AG04450 (cell line): Measurements from ENCODE around the gene AKR1C2. TPM values are rescaled to one million over a fixed set of nuclear protein-coding genes. Genes with fewer than 3 reads are reported as not detected.
"Not testable (repeated sequence)": the region's sequence is repeated elsewhere in the genome, so short reads cannot be mapped to it uniquely, and the experiment has no call there.

Source experiments
- CTCF ChIA-PET: fragments of 300-600, 350-600 bp; formaldehyde crosslinking; extraction: SDS; loops from one replicate; lab custom pipeline; 2022; ENCODE audit warnings: antibody characterized with exemption, inconsistent platforms; lab: Charles Lee
- POLR2A ChIA-PET: fragments of 350-600 bp; formaldehyde crosslinking; extraction: SDS; loops from one replicate; lab custom pipeline; 2021; ENCODE audit warnings: antibody characterized with exemption, inconsistent platforms; lab: Yijun Ruan, JAX
- DNase-seq: peaks from one replicate; pipeline ENCODE4 v3.0.0-alpha.2; 2011; ENCODE audit warnings: low read depth, low spot score
- H3K27ac ChIP-seq: one replicate; pipeline ENCODE4 v1.5.1; 2012; ENCODE audit warnings: low read depth, low read length, control low read depth
- H3K27me3 ChIP-seq: one replicate; pipeline ENCODE4 v1.6.0; 2012; ENCODE audit warnings: low read length; ENCODE audit not compliant: control insufficient read depth, insufficient read depth
- H3K4me3 ChIP-seq: 2 replicates; pipeline ENCODE4 v1.5.1; 2011; ENCODE audit warnings: mild to moderate bottlenecking, low read depth, low read length, control low read depth
- H3K9me3 ChIP-seq: 2 replicates; pipeline ENCODE4 v1.5.1; 2012; ENCODE audit warnings: low read length; ENCODE audit not compliant: control insufficient read depth, insufficient read depth
- CTCF ChIP-seq: IDR thresholded peaks from 2 replicates; pipeline ENCODE4 v1.5.1; 2011; ENCODE audit warnings: low read depth, low read length, control low read depth, inconsistent platforms
- polyA plus RNA-seq: library from polyadenylated mRNA; depleted of rRNA; stranded (reverse); fragments of >200 nt; gene quantifications from 2 replicates; pipeline ENCODE4 v1.2.3, GENCODE V29; 2011

The AKR1C2 gene
- polyA plus RNA-seq, 1 experiment: 16.3 TPM

GRCh38 chr10:5008857-5009548 lies 5.3 kb upstream of the AKR1C2 start:
- H3K27me3 ChIP-seq, H3K9me3 ChIP-seq, H3K27ac ChIP-seq, H3K4me3 ChIP-seq, DNase-seq, POLR2A ChIA-PET, CTCF ChIA-PET: not testable (repeated sequence)

GRCh38 chr10:5004501-5004900 lies 844 bp upstream of the AKR1C2 start:
- H3K4me3 ChIP-seq, H3K9me3 ChIP-seq, H3K27ac ChIP-seq, H3K27me3 ChIP-seq, DNase-seq, CTCF ChIA-PET, POLR2A ChIA-PET: not testable (repeated sequence)

- H3K27me3 ChIP-seq, H3K4me3 ChIP-seq, H3K27ac ChIP-seq, H3K9me3 ChIP-seq, POLR2A ChIA-PET, DNase-seq: not testable (repeated sequence)
- CTCF ChIA-PET: interaction anchor here (0.7 kb wide), 1 partner anchor 154 kb away, joined by 3 read pairs; no protein-coding TSS in a partner anchor
These were observed 351 bp upstream of the AKR1C2 start for GRCh38 chr10:5004030-5004385.

- TF ChIP-seq CTCF: no peak
- CTCF ChIA-PET: interaction anchor here (0.6 to 1.3 kb wide), 3 partner anchors 21 to 95 kb away, joined by 3 to 4 read pairs (median 3); no protein-coding TSS in a partner anchor
- Histone ChIP-seq H3K9me3 (no peaks in the 10 kb centered on the region), H3K27me3 (no peaks in the 10 kb centered on the region), H3K4me3 (no peak overlapping the region), H3K27ac (no peak overlapping the region)
- DNase-seq: no peak
- POLR2A ChIA-PET: no interaction called here
These were observed 1.5 kb downstream of the AKR1C2 start for GRCh38 chr10:5002013-5002727.

GRCh38 chr10:4998671-4999070 lies 5.0 kb downstream of the AKR1C2 start:
- POLR2A ChIA-PET: no interaction called here
- no peak overlapping the region for H3K4me3 ChIP-seq
- CTCF ChIA-PET: no interaction called here
- no peak for DNase-seq
- H3K27ac ChIP-seq: no peak overlapping the region
- no peaks in the 10 kb centered on the region for H3K27me3 ChIP-seq
- TF ChIP-seq CTCF: no peak
- H3K9me3 ChIP-seq: no peaks in the 10 kb centered on the region

GRCh38 chr10:4994260-4994659 lies 9.4 kb downstream of the AKR1C2 start:
- POLR2A ChIA-PET, DNase-seq, CTCF ChIA-PET, H3K4me3 ChIP-seq, H3K27ac ChIP-seq, H3K27me3 ChIP-seq, H3K9me3 ChIP-seq: not testable (repeated sequence)

GRCh38 chr10:4992564-4992963 lies 11.1 kb downstream of the AKR1C2 start:
- DNase-seq, H3K9me3 ChIP-seq, CTCF ChIA-PET, H3K27me3 ChIP-seq, POLR2A ChIA-PET, H3K27ac ChIP-seq, H3K4me3 ChIP-seq: not testable (repeated sequence)

GRCh38 chr10:4991463-4991862 lies 12.2 kb downstream of the AKR1C2 start:
- POLR2A ChIA-PET, H3K27me3 ChIP-seq, H3K4me3 ChIP-seq, CTCF ChIA-PET, H3K27ac ChIP-seq, H3K9me3 ChIP-seq, DNase-seq: not testable (repeated sequence)
